Stimulated activated CD8-positive, alpha-beta memory T cell treated with anti-CD3 and anti-CD28 coated beads, Interleukin-12 subunit alpha, Interleukin-12 subunit beta, amount 100 ng/mL, for 4 hours (primary cell): ENCODE measurements around the gene OR5K4.
"Not testable (repeated sequence)": the region's sequence is repeated elsewhere in the genome, so short reads cannot be mapped to it uniquely, and the experiment has no call there.

Experiments used
- DNase-seq: peaks from one replicate; pipeline ENCODE4 v3.0.0-alpha.2; 2020; ENCODE audit warnings: low read depth

Gene OR5K4

DNA sequence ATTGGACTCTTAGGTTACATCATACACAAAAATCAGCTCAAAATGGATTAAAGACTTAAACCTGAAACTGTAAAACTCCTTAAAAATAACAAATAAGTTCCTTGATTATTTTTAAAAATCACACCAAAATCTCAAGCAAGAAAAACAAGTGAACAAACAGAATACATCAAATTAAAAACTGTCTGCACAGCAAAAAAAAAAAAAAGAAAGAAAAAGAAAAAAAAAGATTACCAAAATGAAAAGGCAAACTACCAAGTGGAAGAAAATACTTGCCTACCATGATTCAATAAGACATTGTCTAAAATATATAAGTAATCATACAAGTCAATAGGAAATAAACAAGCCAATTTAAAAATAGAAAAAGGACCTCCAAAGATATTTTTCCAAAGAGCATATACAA, 17.5 kb downstream of the OR5K4 start:
- DNase-seq = no peak

DNA sequence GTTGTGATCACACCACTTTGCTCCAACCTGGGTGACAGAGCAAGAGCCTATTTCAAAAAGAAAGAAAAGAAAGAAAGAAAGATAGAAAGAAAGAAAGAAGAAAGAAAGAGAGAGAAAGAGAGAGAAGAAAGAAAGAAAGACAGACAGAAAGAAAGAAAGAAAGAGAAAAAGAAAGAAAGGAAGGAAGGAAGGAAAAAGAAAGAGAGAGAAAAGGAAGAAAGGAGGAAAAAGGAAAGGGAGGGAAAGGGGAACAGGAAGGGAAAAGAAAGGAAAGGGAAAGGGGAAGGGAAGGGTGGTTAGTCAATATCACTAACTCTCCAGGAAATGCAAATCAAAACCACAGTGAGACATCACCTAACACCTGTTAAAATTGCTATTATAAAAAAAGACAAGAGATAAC, 18.2 kb downstream of the OR5K4 start:
- DNase-seq = no peak

DNA sequence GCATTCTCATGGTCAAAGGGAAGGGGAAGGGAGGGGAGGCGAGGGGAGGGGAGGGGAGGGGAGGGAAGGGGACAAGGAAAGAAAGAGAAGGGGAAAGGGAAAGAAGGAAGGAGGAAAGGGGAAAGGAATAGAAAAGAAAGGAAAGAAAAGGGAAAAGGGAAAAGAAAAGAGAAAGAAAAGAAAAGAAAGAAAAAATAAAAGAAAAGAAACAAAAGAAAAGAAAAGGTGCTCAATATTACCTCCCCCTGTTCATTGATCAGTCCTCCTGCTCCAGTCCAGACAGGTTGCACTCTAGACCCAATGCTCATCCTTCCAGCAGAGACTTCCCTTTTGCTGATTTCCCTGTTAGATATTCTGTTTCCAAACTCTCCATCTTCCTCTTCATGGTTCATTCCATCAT, 18.8 kb downstream of the OR5K4 start:
- no peak for DNase-seq

DNA sequence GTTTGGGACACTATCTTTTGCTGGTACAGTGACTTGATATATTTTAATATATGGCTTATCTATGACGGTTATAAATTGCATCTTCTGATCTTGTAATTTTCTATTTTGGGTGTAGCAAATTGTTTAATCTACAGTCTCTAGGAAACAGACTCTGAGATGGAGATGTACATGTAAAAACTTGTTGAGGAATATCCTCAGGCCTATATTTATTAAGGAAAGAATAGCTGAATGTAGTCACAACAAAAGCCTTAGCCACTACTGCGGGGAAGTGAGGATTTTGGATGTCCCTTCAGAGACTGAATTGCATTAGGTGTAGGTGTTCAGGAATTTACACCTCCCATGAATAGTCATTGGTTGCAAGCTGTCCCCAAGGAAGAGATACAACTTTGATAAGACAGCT, 23.0 kb downstream of the OR5K4 start:
- DNase-seq = no peak

DNA sequence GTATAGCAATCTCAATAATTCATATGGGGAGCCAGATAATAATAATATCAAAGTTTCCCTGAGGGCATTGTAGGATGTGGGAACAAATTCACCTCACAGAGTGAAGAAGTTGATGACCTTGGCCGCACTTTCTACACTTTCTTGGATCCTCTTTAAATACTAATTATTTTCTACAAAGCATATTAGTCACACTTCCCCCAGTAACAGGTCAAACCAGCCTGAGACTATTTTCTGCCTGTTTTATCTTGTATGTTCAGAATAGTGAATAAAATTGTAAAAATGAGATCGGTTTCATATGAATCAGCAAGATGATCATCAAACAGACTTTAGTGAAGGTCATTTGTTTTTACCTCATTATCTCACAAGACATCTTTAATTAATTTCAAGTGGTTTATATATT, 34.5 kb downstream of the OR5K4 start:
- no peak for DNase-seq

DNA sequence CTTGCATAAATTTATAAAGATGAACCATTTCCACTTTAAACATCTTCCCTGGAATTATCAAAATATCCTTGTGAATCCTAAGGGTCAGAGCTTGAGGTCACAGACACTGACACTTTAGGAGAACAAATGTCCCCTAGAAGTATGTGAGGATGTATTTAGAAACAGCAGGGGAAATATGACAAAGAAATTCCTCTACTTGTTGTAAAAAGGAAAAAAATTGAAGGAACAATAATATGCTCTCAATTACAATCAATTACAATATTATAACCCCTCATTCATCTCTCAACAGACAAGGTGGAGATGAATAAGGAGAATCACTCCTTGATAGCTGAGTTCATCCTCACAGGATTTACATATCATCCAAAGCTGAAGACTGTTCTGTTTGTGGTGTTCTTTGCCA, 36.7 kb downstream of the OR5K4 start, which contains the start of gene OR5K3:
Gene OR5K3, plus strand, starts transcription at position 301 of the 400 bp plus-strand sequence. Its CDS starts 0 bp downstream, at position 301.
- no peak for DNase-seq

DNA sequence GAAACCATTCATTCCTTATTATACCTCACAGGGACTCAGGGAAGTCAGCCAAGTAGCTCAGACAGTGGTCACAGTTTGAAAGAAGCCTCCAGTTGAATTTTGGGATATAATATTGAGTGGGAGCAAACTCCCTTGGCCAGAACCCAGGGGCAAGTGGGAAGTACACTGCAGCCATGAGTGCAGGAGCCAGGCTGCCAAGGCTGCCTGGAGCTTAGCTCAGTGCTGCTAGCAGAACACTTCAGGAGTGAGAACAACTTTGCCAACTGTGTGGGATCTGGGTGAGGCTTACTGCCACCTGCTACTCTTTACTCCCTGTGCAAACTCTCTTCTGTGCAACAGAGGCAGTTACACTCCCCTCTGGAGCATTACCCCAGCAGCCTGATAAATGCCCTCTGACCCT, 41.4 kb downstream of the OR5K4 start:
- DNase-seq = no peak

DNA sequence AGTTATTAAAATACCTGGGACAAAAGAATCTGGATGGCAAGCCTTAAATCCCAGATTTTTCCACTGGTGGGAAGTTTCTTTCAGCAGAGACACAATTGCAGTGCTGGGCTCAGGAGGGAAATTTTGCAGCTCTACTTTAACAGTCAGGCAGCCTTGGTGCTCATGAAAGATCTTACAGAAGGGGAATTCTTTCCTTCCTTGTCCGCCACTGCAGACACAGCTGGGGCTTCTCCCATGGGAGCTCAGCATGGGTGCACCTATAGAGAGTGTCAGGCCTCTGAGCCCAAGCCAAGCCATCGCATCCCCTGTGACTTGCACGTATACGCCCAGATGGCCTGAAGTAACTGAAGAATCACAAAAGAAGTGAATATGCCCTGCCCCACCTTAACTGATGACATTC, 42.8 kb downstream of the OR5K4 start:
- DNase-seq = not testable (repeated sequence)

DNA sequence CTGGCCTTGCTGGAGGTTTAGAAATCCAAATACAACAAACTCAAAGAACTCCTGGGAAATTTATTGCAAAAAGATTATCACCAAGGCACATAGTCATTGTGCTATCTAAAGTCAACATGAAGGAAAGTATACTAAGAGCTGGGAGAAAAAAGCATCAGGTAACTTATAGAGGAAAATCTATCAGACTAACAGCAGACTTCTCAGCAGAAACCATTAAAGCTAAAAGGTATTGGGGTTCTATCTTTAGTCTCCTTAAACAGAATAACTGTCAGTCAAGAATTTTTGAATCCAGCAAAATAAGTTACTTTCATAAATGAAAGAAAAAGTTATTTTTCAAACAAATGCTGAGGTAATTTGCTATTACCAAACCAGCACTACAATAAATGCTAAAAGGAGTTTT, 44.9 kb downstream of the OR5K4 start:
- no peak for DNase-seq

DNA sequence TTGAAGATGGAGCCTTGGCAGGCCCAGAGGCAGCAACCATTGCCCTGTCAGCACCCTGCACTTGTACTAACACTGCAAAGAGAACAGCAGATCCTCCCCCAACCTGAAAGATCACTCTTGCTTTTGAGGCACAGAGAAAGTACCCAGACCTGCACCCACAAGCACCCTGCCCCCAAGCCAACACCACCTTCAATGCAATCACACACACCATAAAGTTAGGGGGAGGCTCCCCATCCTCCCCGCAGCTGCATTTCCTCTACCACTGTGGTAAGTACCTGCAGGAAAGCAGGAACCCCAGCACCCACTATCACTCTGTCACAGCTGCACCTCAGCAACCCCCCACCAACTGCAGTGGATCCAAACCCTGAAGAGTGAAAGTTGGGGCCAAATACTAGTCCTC, 48.9 kb downstream of the OR5K4 start:
- DNase-seq = no peak

DNA sequence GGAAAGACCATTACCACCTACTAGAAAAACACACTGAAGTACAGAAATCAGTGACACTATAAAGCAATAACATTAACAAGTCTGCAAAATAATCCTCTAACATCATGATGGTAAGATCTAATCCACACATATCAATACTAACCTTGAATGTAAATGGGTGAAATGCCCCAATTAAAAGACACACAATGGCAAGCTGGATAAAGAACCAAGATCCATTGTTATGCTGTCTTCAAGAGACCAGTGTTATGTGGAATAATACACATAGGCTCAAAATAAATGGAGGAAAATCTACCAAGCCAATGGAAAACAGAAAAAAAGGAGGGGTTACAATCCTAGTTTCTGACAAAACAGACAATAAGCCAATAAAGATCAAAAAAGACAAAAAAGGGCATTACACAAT, 50.4 kb downstream of the OR5K4 start:
- DNase-seq = no peak
